Ovary (tissue), 9 donors: ENCODE measurements around the gene LRIT2. TPM values are rescaled to one million over a fixed set of nuclear protein-coding genes. Genes with fewer than 3 reads are reported as not detected.
A peak's percentile ranks its signal among the peaks of the same experiment; 100 is the strongest.

ENCODE experiments used
- DNase-seq, 5 donors: peaks; one replicate each; pipeline ENCODE4 v3.0.0-alpha.2; 2019 to 2020
- H3K27ac ChIP-seq, 2 donors: fragments of 200-600 bp; one replicate each; pipeline versions ENCODE4 v1.5.1 to v1.8.0; 2019 to 2022
- H3K27me3 ChIP-seq: fragments of 200-600 bp; one replicate; pipeline ENCODE4 v1.8.0; 2022
- H3K36me3 ChIP-seq: fragments of 200-600 bp; sonication (generic); one replicate; pipeline ENCODE4 v1.5.1; 2019
- H3K4me1 ChIP-seq: one replicate; pipeline ENCODE4 v1.8.1; 2013; ENCODE audit warnings: mild to moderate bottlenecking, moderate library complexity; ENCODE audit not compliant: insufficient read depth
- H3K4me3 ChIP-seq: fragments of 200-600 bp; sonication (generic); one replicate; pipeline ENCODE4 v1.5.1; 2017
- H3K9me3 ChIP-seq, 2 donors: fragments of 200-600 bp in 1 of 2; sonication (generic) in 1 of 2; one replicate each; pipeline versions ENCODE4 v1.5.1 to v1.8.1; 2013 to 2019; ENCODE audit warnings: mild to moderate bottlenecking in 1 of 2, moderate library complexity in 1 of 2
- CTCF ChIP-seq, 3 donors: fragments of 450-650 bp in 2 of 3; fragments of 200-600 bp in 1 of 3; IDR thresholded peaks; one replicate each; pipeline versions ENCODE4 v1.5.1 to v1.8.0; 2016 to 2022; ENCODE audit warnings: antibody characterized with exemption in 3 of 3, mild to moderate bottlenecking in 1 of 3
- EP300 ChIP-seq: sonication (generic); formaldehyde crosslinking; IDR thresholded peaks from one replicate; pipeline ENCODE4 v1.6.1; 2017; ENCODE audit warnings: antibody characterized with exemption
- POLR2A ChIP-seq: fragments of 450-650 bp; IDR thresholded peaks from one replicate; pipeline ENCODE4 v1.6.1; 2017; ENCODE audit warnings: antibody characterized with exemption, mild to moderate bottlenecking, moderate library complexity
- WGBS, 3 donors: extraction: QIAGEN DNeasy Blood & Tissue Kit in 1 of 3; methylation state at CpG; one replicate each; pipeline versions ENCODE4 v1.1.5 to v1.1.7; 2013 to 2017; 5-methylcytosine and 5-hydroxymethylcytosine counted together
- intact Hi-C, 4 donors: fragments of 100-400 bp; cut with DNase I; formaldehyde crosslinking; loops; one replicate each; pipeline versions ENCODE4 v1.11.0 to v1.15.1; 2022 to 2023
- polyA plus RNA-seq, 2 donors: library from polyadenylated mRNA; stranded (reverse); fragments of 200-250 nt in 1 of 2; fragments of 350-450 nt in 1 of 2; fragmentation: Illumina TruSeq in 1 of 2; extraction: RNeasy Lipid Tissue Mini Kit (QIAGEN cat#74804) in 1 of 2; gene quantifications; one replicate each; pipeline ENCODE4 v1.2.3, GENCODE V29; 2013 to 2014
- total RNA-seq, 7 donors: library from RNA; depleted of rRNA in 2 of 7; stranded (reverse); fragments of >200 nt in 2 of 7; fragmentation: NEBNext Ultra II Directional in 3 of 7; extraction: Animal tissue kit (Norgen Biotek cat#: 25700) in 3 of 7; gene quantifications; one replicate each; pipeline versions ENCODE4 v1.1.0 to v1.2.4, GENCODE V29; 2016 to 2023
- donor health status: DM: no; HTN: no; CAD: no; lungs with moderate emphysema.
- donor health status: DM: no; HTN: no; CAD: no.
- donor health status: Bipolar disorder and iron deficiency.
- donor health status: DM: yes; HTN: yes; CAD: no.
- donor health status: DM: no; HTN: no; CAD: no.
- donor health status: DM: yes; HTN: yes; CAD: no.

The LRIT2 gene
- total and polyA plus RNA-seq, 9 donors, result not detected

- Histone ChIP-seq H3K9me3 (no peaks in the 10 kb centered on the region), H3K4me3 (no peak overlapping the region), H3K36me3 (no peaks in the 10 kb centered on the region), H3K27ac (no peak overlapping the region), H3K4me1 (no peaks in the 10 kb centered on the region), H3K27me3 (no peaks in the 10 kb centered on the region)
- intact Hi-C loops, result no loop called here
- 35 to 46% (median 37%) methylated on average over 35 of the region's 35 CpGs for WGBS, 3 donors
- peak in 2 of 5 donors; percentile 26 to 47 for DNase-seq
- TF ChIP-seq EP300 (no peak), POLR2A (no peak), CTCF (IDR thresholded peaks at IDR 0.05) (no peak)
These were observed 31.4 kb upstream of the LRIT2 start for GRCh38 chr10:84256510-84257342.

GRCh38 chr10:84254552-84255478 lies 29.5 kb upstream of the LRIT2 start:
- H3K27ac ChIP-seq, result no peak overlapping the region
- no peaks in the 10 kb centered on the region for H3K9me3 ChIP-seq
- intact Hi-C loops, result loop anchor here in 1 of 4 donors (5.0 kb wide), 1 partner anchor 253 kb away; no protein-coding TSS in a partner anchor
- no peak overlapping the region for H3K4me3 ChIP-seq
- WGBS, 3 donors, result 54 to 60% (median 55%) methylated on average over 10 of the region's 10 CpGs
- TF ChIP-seq POLR2A, result no peak
- no peak for TF ChIP-seq CTCF (IDR thresholded peaks at IDR 0.05)
- no peak for TF ChIP-seq EP300
- H3K36me3 ChIP-seq, result no peaks in the 10 kb centered on the region
- no peaks in the 10 kb centered on the region for H3K27me3 ChIP-seq
- no peak for DNase-seq
- H3K4me1 ChIP-seq, result no peaks in the 10 kb centered on the region

GRCh38 chr10:84248794-84249193 lies 23.4 kb upstream of the LRIT2 start:
- TF ChIP-seq CTCF (IDR thresholded peaks at IDR 0.05) (no peak), EP300 (no peak), POLR2A (no peak)
- no peaks in the 10 kb centered on the region for H3K36me3 ChIP-seq
- no peaks in the 10 kb centered on the region for H3K9me3 ChIP-seq
- no peaks in the 10 kb centered on the region for H3K27me3 ChIP-seq
- DNase-seq, result no peak
- H3K4me1 ChIP-seq, result no peaks in the 10 kb centered on the region
- H3K27ac ChIP-seq, result no peak overlapping the region
- WGBS, 3 donors, result 65 to 73% (median 72%) methylated on average over 12 of the region's 12 CpGs
- intact Hi-C loops, result no loop called here
- no peak overlapping the region for H3K4me3 ChIP-seq

DNA sequence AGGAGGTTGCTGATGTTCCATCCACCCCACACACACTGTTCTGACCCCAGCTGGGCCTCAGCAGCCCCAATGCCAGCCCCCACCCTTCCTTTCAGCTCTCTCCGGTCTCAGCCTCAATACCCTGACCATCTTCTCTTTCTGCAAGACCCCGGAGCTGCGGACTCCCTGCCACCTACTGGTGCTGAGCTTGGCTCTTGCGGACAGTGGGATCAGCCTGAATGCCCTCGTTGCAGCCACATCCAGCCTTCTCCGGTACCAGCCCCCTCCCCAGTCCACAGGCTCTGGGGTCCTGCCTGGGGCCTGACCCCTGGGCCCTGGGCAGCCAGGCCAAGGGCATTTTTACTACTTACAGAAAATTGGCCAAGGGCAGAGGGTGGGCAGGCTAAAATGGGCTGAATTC lies 22.2 kb upstream of the LRIT2 start:
- Histone ChIP-seq H3K4me3 (no peak overlapping the region), H3K4me1 (no peaks in the 10 kb centered on the region), H3K9me3 (no peaks in the 10 kb centered on the region), H3K36me3 (no peaks in the 10 kb centered on the region), H3K27ac (no peak overlapping the region), H3K27me3 (no peaks in the 10 kb centered on the region)
- WGBS, 3 donors, result 77 to 82% (median 81%) methylated on average over 6 of the region's 6 CpGs
- no peak for DNase-seq
- intact Hi-C loops, result no loop called here
- TF ChIP-seq EP300 (no peak), POLR2A (no peak), CTCF (IDR thresholded peaks at IDR 0.05) (no peak)
